ENCODE measurements around the gene MBD1.

The MBD1 gene

DNA sequence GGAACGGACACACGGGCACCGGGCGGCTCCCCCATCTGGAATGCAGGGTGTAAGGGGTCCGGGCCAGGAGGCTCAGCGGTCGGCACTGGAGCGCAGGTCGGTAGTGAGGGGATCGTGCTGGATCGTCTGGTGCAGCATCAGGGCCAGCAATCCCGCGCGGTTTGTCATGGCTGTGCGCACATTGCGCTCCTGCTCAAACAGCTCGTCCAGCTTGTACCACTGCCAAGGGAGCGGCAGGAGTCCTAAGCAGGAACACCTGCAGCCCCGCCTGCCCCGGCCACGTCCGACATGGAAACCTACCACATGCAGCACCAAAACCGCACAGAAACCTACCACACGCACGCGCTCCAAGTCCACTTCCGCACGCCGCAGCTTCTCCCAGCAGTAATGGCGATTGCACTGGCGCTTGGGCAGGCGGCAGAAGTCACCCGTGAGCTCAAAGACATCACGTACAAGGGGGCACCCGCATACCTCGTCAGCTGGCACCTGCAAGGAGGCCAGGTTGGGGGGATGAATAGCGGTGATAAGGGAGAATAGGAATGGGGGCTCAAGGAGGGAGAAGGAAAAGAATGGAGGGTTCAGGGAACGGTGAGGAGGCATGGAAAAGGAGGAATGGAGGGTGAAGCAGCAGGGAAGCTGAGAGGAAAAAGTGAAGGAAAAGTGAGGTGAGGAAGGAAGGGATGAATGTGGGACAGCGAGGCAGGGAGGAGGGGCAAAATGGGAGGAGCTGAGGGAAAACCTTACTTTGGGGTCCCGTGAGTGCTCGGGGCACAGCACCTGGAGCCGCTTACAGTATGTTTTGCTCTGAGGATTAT lies 1.4 kb upstream of the MBD1 start:
- H3K9me3 ChIP-seq (ENCODE audit: control insufficient read depth, insufficient read depth, low read length): no peaks in the 10 kb centered on the region
- H3K27me3 ChIP-seq (ENCODE audit: control insufficient read depth, insufficient read depth, low read length): no peaks in the 10 kb centered on the region
- no peaks in the 10 kb centered on the region for H3K4me1 ChIP-seq (ENCODE audit: control insufficient read depth, insufficient read depth, low read length)
- no peak overlapping the region for H3K27ac ChIP-seq (ENCODE audit: low read depth, low read length)
- H3K36me3 ChIP-seq (ENCODE audit: control insufficient read depth, insufficient read depth, low read length): peaks cover 52% of the 10 kb centered on the region
- no peak overlapping the region for H3K4me3 ChIP-seq (ENCODE audit: low read depth, low read length)
- H3K9ac ChIP-seq (ENCODE audit: low read depth, low read length): no peak overlapping the region

DNA sequence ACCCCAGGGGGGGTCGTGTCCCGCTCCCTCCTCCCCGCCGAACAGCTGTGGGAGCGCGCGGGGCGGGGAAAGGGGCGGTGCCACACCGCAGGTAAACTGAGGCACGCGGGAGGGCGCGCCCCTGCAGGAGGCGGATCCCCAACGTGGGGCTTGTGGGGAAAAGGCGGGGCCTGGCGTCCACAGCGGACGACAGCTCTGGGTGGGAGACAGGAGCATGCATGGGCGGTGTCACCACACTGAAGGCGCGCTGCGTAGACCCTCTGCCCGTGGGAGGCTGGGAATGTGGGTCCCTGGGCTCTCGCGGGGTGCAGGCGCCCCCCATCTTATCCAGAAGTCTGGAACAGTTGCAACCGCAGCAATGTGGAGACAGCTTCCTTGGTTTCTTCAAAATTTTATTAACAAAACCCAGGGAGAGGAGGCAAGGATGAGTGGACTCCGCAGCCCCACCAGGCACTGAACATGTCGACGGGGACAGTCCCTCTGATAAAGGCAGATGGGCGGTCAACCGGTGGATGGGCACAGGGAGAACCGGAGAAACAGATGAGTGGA lies 723 bp upstream of the MBD1 start:
- Histone ChIP-seq H3K9me3 (ENCODE audit: control insufficient read depth, insufficient read depth, low read length) (no peaks in the 10 kb centered on the region), H3K4me3 (ENCODE audit: low read depth, low read length) (peak overlapping the region; percentile 95), H3K27me3 (ENCODE audit: control insufficient read depth, insufficient read depth, low read length) (no peaks in the 10 kb centered on the region), H3K9ac (ENCODE audit: low read depth, low read length) (peak overlapping the region; percentile 24), H3K4me1 (ENCODE audit: control insufficient read depth, insufficient read depth, low read length) (no peaks in the 10 kb centered on the region), H3K27ac (ENCODE audit: low read depth, low read length) (peak overlapping the region; percentile 92), H3K36me3 (ENCODE audit: control insufficient read depth, insufficient read depth, low read length) (peaks cover 58% of the 10 kb centered on the region)

DNA sequence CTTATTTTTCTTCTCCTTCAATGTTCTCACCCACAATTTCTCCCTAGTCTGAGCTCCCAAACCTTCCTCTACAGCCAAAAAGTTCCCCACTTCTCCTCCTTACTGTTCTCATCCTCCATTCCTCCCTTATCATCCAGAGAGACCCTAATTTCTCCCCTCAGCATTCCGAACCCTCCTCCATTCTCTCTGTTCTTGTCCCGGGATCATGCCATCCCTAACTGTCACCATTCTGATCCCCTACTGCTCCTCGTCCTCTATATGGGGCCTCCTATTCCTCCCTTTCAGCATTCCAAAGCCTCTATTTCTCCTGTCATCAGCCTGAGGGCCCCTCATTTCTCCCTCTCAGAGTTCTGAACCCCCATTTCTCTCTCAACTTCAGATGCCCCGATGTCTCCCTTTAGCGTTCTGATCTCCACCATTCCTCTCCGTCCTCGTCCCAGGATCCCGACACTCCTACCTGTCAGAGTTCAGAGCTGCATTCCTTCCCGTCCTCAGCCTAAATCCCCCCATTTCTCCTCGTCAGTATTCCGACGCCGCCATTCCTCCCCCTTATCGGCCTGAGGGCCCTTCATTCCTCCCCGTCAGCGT lies 522 bp downstream of the MBD1 start:
- H3K4me3 ChIP-seq (ENCODE audit: low read depth, low read length): peak overlapping the region; percentile 95
- peaks cover 70% of the 10 kb centered on the region for H3K36me3 ChIP-seq (ENCODE audit: control insufficient read depth, insufficient read depth, low read length)
- H3K27me3 ChIP-seq (ENCODE audit: control insufficient read depth, insufficient read depth, low read length): no peaks in the 10 kb centered on the region
- H3K4me1 ChIP-seq (ENCODE audit: control insufficient read depth, insufficient read depth, low read length): no peaks in the 10 kb centered on the region
- H3K9ac ChIP-seq (ENCODE audit: low read depth, low read length): peak overlapping the region; percentile 24
- no peaks in the 10 kb centered on the region for H3K9me3 ChIP-seq (ENCODE audit: control insufficient read depth, insufficient read depth, low read length)
- H3K27ac ChIP-seq (ENCODE audit: low read depth, low read length): peak overlapping the region; percentile 92

DNA sequence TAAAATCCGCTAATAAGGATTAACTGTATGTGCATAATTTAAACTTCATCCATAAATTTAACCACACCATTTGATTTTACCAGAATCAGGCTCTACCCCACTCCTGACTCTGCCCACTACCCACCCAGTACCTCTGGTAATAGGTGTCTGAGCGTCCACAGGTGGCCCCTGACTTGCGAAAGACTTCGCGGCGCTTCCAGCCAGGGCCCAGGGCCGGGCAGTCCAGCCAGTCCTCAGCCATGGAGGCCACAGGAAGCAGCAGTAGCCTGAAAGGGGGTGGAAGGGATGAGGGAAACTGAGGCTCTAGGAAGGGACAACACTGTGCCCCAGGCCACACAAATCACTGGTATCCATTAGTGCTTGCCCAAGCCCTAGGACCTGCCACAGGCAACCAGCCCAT lies 1.6 kb downstream of the MBD1 start:
- Histone ChIP-seq H3K27me3 (ENCODE audit: control insufficient read depth, insufficient read depth, low read length) (no peaks in the 10 kb centered on the region), H3K9ac (ENCODE audit: low read depth, low read length) (no peak overlapping the region), H3K4me3 (ENCODE audit: low read depth, low read length) (peak overlapping the region; percentile 95; the same call in 1 of the 2 replicates), H3K36me3 (ENCODE audit: control insufficient read depth, insufficient read depth, low read length) (peaks cover 71% of the 10 kb centered on the region), H3K9me3 (ENCODE audit: control insufficient read depth, insufficient read depth, low read length) (no peaks in the 10 kb centered on the region), H3K4me1 (ENCODE audit: control insufficient read depth, insufficient read depth, low read length) (no peaks in the 10 kb centered on the region), H3K27ac (ENCODE audit: low read depth, low read length) (no peak overlapping the region)

DNA sequence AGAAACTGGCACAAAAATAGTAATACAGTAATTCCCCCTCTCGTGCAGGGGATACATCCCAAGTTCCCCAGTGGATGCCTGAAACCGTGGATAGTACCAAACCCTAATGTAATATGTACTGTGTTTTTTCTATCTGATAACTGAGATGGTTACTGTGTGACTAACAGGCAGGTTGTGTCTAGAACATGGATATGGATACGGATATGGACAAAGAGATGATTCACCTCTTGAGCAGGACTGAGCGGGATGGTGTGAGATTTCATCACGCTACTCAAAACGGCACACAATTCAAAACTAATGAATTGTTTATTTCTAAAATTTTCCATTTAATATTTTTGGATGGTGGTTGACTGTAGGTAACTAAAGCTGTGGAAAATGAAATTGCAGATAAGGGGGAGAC lies 3.4 kb downstream of the MBD1 start:
- Histone ChIP-seq H3K4me1 (ENCODE audit: control insufficient read depth, insufficient read depth, low read length) (no peaks in the 10 kb centered on the region), H3K9me3 (ENCODE audit: control insufficient read depth, insufficient read depth, low read length) (no peaks in the 10 kb centered on the region), H3K27me3 (ENCODE audit: control insufficient read depth, insufficient read depth, low read length) (no peaks in the 10 kb centered on the region), H3K9ac (ENCODE audit: low read depth, low read length) (no peak overlapping the region), H3K4me3 (ENCODE audit: low read depth, low read length) (no peak overlapping the region), H3K36me3 (ENCODE audit: control insufficient read depth, insufficient read depth, low read length) (peaks cover 71% of the 10 kb centered on the region), H3K27ac (ENCODE audit: low read depth, low read length) (no peak overlapping the region)

DNA sequence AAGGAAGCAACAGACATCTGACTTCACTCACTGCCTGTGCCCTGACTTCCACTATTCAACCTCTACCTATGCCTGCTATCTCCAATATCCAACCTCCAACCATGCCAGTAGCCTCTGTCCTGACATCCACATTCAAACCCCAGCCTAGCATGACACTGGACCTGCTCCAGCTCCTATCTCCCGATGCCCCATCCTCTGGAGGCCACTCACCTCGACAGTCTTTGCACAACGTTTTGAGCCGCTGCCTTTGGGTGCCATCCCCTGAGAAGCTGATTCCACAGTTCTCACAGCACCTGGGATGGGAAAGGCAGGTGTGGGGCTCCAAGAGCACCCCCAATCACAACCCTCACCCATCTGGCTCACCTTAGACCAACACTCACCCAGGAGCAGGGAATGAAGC lies 4.9 kb downstream of the MBD1 start:
- Histone ChIP-seq H3K27ac (ENCODE audit: low read depth, low read length) (no peak overlapping the region), H3K36me3 (ENCODE audit: control insufficient read depth, insufficient read depth, low read length) (peaks cover 80% of the 10 kb centered on the region), H3K9me3 (ENCODE audit: control insufficient read depth, insufficient read depth, low read length) (no peaks in the 10 kb centered on the region), H3K27me3 (ENCODE audit: control insufficient read depth, insufficient read depth, low read length) (no peaks in the 10 kb centered on the region), H3K4me1 (ENCODE audit: control insufficient read depth, insufficient read depth, low read length) (no peaks in the 10 kb centered on the region), H3K9ac (ENCODE audit: low read depth, low read length) (no peak overlapping the region), H3K4me3 (ENCODE audit: low read depth, low read length) (no peak overlapping the region)

DNA sequence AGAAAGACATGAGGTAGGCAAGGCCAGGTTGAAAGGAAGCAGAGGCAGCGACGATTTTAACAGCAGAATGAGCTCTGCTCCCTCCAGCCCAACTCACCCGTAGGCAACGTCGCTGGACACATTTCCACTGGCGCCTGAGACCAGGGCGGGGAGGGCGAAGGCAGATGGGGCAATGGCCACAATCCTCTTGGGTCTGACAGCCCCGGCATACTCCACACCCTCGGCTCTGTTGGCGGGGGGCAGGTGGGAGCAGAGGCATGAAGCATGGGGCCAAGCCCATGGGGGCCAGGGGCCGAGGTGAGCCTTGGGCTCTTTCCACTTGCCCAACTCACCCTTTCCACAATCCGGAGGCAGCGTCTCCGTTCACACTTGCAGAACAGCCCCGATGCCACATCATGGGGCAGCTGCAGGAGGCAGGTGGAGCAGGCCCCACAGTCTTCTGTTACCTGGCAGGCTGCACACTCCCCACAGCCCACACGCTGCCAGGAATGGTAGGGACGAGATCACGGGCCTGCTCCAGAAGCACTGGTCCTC lies 5.8 kb downstream of the MBD1 start:
- peaks cover 89% of the 10 kb centered on the region for H3K36me3 ChIP-seq (ENCODE audit: control insufficient read depth, insufficient read depth, low read length)
- H3K4me3 ChIP-seq (ENCODE audit: low read depth, low read length): no peak overlapping the region
- no peaks in the 10 kb centered on the region for H3K9me3 ChIP-seq (ENCODE audit: control insufficient read depth, insufficient read depth, low read length)
- no peak overlapping the region for H3K27ac ChIP-seq (ENCODE audit: low read depth, low read length)
- no peaks in the 10 kb centered on the region for H3K27me3 ChIP-seq (ENCODE audit: control insufficient read depth, insufficient read depth, low read length)
- H3K4me1 ChIP-seq (ENCODE audit: control insufficient read depth, insufficient read depth, low read length): no peaks in the 10 kb centered on the region
- no peak overlapping the region for H3K9ac ChIP-seq (ENCODE audit: low read depth, low read length)

DNA sequence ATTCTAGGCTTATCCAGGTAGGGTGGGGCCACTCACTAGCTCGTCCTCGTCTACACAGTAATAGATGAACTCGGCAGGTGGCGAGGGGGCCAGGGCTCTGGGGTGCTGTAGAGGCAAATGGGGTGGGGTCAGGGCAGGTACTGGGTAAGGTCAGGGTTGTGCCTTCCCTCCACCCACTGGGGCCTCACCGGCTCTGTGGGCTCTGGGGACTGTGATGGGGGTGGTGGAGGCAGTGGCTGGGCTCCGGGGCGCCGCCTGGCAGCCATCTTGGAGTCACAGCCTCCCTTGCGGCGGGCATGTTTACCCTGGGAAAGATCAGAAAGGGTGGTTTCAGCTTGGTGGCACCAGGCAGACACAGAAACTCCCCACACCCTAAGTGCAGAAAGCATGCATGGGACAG lies 6.4 kb downstream of the MBD1 start:
- H3K9ac ChIP-seq (ENCODE audit: low read depth, low read length): no peak overlapping the region
- no peaks in the 10 kb centered on the region for H3K27me3 ChIP-seq (ENCODE audit: control insufficient read depth, insufficient read depth, low read length)
- no peak overlapping the region for H3K4me3 ChIP-seq (ENCODE audit: low read depth, low read length)
- H3K9me3 ChIP-seq (ENCODE audit: control insufficient read depth, insufficient read depth, low read length): no peaks in the 10 kb centered on the region
- H3K36me3 ChIP-seq (ENCODE audit: control insufficient read depth, insufficient read depth, low read length): peaks cover 95% of the 10 kb centered on the region
- H3K4me1 ChIP-seq (ENCODE audit: control insufficient read depth, insufficient read depth, low read length): no peaks in the 10 kb centered on the region
- no peak overlapping the region for H3K27ac ChIP-seq (ENCODE audit: low read depth, low read length)

DNA sequence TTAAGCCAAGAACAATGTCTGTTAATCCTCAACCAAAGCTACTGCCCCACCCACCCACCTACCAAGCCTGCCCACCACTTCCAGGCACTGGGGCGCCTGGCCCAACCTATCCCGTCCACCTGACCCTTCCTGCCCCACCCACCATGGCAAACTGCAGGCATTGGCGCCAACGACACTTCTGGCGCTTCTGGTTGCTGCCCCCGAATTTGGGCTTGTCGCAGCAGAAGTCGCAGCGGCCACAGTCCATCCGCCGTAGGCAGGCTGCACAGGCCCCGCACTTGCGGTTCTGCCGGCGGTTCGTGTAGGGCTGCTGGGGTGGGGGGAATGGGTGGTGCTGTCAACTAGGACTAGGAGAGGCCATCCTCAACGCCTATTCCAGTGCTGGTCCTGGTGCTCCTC lies 7.3 kb downstream of the MBD1 start:
- Histone ChIP-seq H3K9me3 (ENCODE audit: control insufficient read depth, insufficient read depth, low read length) (no peaks in the 10 kb centered on the region), H3K4me1 (ENCODE audit: control insufficient read depth, insufficient read depth, low read length) (no peaks in the 10 kb centered on the region), H3K4me3 (ENCODE audit: low read depth, low read length) (no peak overlapping the region), H3K9ac (ENCODE audit: low read depth, low read length) (no peak overlapping the region), H3K27ac (ENCODE audit: low read depth, low read length) (no peak overlapping the region), H3K36me3 (ENCODE audit: control insufficient read depth, insufficient read depth, low read length) (peaks cover 97% of the 10 kb centered on the region), H3K27me3 (ENCODE audit: control insufficient read depth, insufficient read depth, low read length) (no peaks in the 10 kb centered on the region)

DNA sequence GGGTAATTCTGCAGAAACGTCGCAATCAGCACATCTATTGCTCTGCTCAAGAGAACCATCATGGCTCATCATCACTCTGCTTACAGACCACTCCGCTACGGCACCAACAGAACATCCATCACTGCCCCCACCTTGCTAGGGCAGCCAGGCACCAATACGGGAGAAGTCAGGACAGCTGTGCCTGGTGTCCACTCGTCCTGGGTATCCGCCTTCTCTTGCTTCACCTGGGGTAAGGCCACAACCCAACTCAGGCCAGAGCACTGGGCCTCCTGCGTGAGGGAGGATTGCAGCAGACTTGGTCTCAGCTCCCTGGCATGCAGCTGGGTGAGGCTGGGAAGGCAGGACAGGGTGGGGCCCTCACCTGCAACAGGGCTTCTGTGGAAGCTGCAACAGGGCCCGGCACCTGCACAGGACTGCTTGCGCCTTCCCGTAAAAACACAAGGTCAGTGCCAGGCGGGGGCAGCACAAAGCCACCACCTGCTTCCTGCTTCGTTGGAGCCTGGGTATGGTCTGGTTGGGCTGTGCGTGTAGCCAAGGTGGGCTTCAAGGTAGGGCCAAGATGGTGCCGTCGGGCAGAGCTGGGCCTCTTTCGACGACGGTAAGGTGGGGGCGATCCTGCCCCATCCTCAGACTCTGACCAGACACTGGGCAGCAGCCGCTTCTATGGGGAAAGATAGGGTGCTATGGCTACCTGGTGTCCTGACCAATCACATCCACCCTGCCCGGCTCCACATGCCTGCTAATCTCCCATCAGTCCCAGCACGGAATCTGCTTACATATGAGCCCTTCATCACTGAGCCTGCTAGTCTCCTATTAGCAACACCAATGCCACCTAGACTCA lies 7.9 kb downstream of the MBD1 start:
- H3K36me3 ChIP-seq (ENCODE audit: control insufficient read depth, insufficient read depth, low read length): peaks cover 94% of the 10 kb centered on the region
- H3K9me3 ChIP-seq (ENCODE audit: control insufficient read depth, insufficient read depth, low read length): no peaks in the 10 kb centered on the region
- no peak overlapping the region for H3K4me3 ChIP-seq (ENCODE audit: low read depth, low read length)
- H3K9ac ChIP-seq (ENCODE audit: low read depth, low read length): no peak overlapping the region
- no peak overlapping the region for H3K27ac ChIP-seq (ENCODE audit: low read depth, low read length)
- 0 out of 2 replicates have a peak, but pooled peaks cover 3% of the 10 kb centered on the region for H3K4me1 ChIP-seq (ENCODE audit: control insufficient read depth, insufficient read depth, low read length)
- H3K27me3 ChIP-seq (ENCODE audit: control insufficient read depth, insufficient read depth, low read length): no peaks in the 10 kb centered on the region
